Activated effector memory CD4-positive, alpha-beta T cell treated with Interleukin-2 at 50 U/mL for 16 hours (primary cell): ENCODE measurements around the gene TDRD7.
A peak's percentile ranks its signal among the peaks of the same experiment; 100 is the strongest.
"Not testable (repeated sequence)": the region's sequence is repeated elsewhere in the genome, so short reads cannot be mapped to it uniquely, and the experiment has no call there.

ENCODE experiments used
- DNase-seq: peaks from one replicate; pipeline ENCODE4 v3.0.0-alpha.2; 2020

The TDRD7 gene

GRCh38 chr9:97479496-97480159, 67.7 kb downstream of the TDRD7 start:
- DNase-seq = no peak

- no peak for DNase-seq
Observed at GRCh38 chr9:97480174-97480573, 68.3 kb downstream of the TDRD7 start.

GRCh38 chr9:97480749-97481148, 68.9 kb downstream of the TDRD7 start:
- no peak for DNase-seq

- DNase-seq = no peak
Observed at GRCh38 chr9:97484134-97484533, 72.2 kb downstream of the TDRD7 start.

- no peak for DNase-seq
Observed at GRCh38 chr9:97487107-97487506, 75.2 kb downstream of the TDRD7 start.

GRCh38 chr9:97487861-97488260, 76.0 kb downstream of the TDRD7 start:
- no peak for DNase-seq

GRCh38 chr9:97491216-97491999, 79.5 kb downstream of the TDRD7 start:
- DNase-seq = no peak

GRCh38 chr9:97497558-97498375, 85.9 kb downstream of the TDRD7 start:
- DNase-seq = not testable (repeated sequence)

GRCh38 chr9:97498846-97499245, 87.0 kb downstream of the TDRD7 start:
- DNase-seq = not testable (repeated sequence)

GRCh38 chr9:97500263-97500662, 88.4 kb downstream of the TDRD7 start:
- no peak for DNase-seq

- DNase-seq = no peak
Observed at GRCh38 chr9:97500765-97501176, 88.9 kb downstream of the TDRD7 start.

- DNase-seq = peak; percentile 20
Observed at GRCh38 chr9:97501177-97501971, 89.5 kb downstream of the TDRD7 start, which contains the start of gene TMOD1. TMOD1 (plus strand) TSS chr9:97501666; CDS start chr9:97524189, 22,523 bp downstream.

GRCh38 chr9:97501972-97502221, 90.0 kb downstream of the TDRD7 start:
- DNase-seq = no peak

GRCh38 chr9:97502222-97502983, 90.5 kb downstream of the TDRD7 start:
- DNase-seq = no peak

- no peak for DNase-seq
Observed at GRCh38 chr9:97502984-97503861, 91.3 kb downstream of the TDRD7 start.

- DNase-seq = no peak
Observed at GRCh38 chr9:97503862-97504210, 91.9 kb downstream of the TDRD7 start.

- no peak for DNase-seq
Observed at GRCh38 chr9:97504381-97505216, 92.7 kb downstream of the TDRD7 start.

- no peak for DNase-seq
Observed at GRCh38 chr9:97505845-97506244, 93.9 kb downstream of the TDRD7 start.

GRCh38 chr9:97506306-97506705, 94.4 kb downstream of the TDRD7 start:
- no peak for DNase-seq

- DNase-seq = no peak
Observed at GRCh38 chr9:97506787-97507186, 94.9 kb downstream of the TDRD7 start.
